EH (cell line): ENCODE data around the gene NHLH1.

Experiments used
- DNase-seq: peaks from one replicate; pipeline ENCODE4 v3.0.0-alpha.2; 2015; ENCODE audit warnings: low read depth

The NHLH1 gene

DNA sequence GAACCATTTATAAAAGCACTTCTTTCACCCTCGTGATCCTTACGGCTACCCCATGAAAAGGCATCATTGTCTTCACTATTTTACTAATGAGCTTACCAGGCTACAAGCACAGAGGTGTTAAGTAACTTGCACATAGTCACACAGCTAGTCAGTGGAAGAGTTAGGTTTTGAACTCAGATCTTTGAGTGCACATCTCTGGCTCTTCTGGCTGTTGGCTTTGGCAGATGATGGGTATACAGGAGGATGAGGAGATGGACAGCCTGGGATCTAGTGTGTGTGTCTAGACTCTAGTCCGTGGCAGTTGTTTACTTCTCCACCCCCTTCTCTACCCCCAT is 45.1 kb downstream of the NHLH1 start:
- DNase-seq, result no peak

DNA sequence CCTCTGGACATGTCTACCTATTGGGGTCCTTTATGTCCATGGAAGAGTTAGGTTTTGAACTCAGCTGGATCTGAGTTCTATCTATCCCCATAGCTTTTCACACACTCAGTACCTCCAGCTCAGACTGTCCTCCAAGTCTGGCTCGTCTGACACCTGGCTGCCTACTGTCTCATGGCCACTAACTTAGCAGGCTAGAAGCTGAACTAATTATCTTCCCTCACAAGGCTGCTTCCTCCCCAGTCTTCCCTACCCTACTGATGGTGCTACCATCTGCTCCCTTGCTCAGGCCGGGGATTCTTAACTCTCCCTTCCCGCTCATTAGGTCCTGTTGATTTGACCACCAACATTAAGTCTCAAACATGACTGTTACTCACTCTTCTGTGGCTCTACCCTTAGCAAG is 46.8 kb downstream of the NHLH1 start:
- DNase-seq, result no peak

DNA sequence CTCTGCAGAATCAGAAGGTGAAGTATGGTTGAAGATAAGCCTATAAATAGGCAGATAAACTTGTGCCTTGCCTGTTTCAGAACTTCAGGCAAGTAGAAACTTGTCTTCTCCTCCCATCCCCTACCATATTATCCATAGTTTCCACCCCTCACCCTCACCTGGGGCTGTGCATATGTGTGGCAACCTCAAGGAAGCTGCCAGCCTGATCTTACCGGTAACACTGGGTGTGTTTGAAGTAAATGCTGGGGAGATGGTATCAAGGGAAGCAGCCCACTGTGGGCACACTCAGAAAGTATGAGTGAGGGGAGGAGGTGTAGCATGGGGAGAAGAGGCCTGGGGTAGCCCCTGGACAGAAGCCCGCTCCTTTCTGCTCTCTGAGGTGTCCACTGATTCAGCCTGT is 48.0 kb downstream of the NHLH1 start:
- DNase-seq, result no peak

DNA sequence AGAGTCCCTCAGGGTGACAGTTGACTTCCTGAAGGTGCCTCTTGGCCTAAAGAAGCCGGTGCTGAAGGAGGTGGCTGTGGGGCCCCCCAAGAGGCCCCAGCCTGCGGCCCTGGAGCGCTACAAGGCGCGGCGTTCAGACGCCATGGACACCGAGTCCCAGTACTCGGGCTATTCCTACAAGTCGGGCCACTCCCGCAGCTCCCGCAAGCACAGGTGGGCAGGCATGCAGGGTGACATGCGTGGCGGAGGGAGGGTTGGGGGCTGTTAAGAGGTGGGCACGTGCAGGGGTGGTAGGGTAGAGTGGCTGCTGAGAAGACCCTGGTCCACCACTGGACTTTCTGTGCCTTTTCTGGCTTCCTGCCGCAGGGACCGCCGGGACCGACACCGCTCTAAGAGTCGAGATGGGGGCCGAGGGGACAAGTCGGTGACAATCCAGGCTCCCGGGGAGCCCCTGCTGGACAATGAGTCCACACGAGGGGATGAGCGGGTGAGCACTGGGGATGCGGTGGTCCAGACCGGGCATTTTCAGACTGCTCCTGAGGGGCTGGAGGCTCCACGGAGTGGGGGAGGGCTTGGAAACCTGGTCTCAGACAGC is 48.9 kb downstream of the NHLH1 start:
- DNase-seq, result no peak

DNA sequence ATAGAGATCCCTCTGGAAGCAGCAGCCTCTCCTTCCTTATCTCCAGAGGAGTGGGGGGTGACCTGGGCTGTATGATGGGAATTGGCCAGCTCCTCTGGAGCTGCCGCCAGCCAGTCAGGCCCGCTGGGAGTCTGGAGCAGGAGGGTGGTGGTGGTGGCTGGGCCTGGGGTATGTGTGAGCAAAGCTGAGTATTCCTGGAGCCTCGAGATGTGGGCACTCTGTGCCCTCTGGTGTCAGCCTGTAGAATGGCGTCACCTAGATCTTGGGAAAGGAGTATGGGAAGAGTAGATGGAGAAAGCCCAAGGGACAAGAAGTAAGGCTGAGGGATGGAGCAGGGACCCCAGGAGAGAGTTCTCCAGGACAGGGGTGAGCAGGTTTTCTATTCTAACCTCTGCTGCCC is 49.5 kb downstream of the NHLH1 start:
- DNase-seq, result peak; percentile 45

DNA sequence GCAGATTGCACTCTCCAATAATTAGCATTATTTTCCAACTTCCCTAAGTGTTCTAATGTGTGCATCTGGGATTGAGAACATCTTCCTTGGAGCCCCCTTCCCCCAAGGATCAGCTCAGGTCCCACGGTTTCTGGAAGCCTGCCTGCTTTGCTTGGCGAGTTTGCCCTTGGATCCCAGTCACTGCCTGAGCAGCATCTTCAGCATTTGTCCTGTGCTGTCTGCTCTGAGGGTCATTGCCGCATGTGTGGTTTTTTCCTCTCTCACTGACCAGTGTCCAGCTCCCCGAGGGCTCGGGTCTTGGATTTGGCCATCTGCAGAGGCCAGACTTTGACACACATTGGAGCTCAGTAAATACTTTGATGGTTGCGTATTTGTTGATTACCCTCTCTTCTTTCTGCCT is 51.6 kb downstream of the NHLH1 start:
- DNase-seq, result no peak

DNA sequence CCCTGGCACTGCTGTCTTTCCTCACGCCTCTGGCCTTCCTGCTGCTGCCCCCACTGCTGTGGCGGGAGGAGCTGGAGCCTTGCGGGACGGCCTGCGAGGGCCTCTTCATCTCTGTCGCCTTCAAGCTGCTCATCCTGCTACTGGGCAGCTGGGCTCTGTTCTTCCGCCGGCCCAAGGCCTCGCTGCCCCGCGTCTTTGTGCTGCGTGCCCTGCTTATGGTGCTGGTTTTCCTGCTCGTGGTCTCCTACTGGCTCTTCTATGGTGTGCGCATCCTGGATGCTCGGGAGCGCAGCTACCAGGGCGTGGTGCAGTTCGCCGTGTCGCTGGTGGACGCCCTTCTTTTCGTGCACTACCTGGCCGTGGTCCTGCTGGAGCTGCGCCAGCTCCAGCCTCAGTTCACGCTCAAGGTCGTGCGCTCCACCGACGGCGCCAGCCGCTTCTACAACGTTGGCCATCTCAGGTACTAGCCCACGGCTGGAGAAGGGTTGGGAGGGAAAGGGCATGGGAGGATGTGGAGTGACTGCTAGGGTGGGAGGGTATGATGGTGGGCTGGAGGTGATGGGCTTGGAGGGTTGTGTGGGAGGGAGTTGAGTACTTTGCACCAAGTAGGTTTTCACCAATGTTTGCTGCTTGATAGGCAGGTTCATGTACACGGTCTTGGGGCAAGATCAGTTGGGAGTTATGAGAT is 52.4 kb downstream of the NHLH1 start:
- no peak for DNase-seq

DNA sequence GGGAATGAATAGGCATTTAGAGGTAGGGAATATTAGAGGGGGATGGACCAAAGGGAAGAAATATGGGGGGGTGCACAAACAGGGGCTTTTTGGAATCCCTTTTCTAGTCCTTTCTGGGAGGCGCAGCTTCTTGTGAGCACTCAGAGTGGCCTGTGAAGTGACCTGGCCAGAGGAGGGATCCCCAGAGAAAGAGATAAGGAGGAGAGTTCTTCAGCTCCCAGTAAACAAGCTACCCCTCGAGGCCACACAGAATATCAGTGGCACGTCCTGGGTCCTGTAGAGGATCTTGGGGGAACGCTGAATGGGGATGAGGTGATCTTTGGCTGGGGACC is 52.9 kb downstream of the NHLH1 start:
- DNase-seq, result no peak

DNA sequence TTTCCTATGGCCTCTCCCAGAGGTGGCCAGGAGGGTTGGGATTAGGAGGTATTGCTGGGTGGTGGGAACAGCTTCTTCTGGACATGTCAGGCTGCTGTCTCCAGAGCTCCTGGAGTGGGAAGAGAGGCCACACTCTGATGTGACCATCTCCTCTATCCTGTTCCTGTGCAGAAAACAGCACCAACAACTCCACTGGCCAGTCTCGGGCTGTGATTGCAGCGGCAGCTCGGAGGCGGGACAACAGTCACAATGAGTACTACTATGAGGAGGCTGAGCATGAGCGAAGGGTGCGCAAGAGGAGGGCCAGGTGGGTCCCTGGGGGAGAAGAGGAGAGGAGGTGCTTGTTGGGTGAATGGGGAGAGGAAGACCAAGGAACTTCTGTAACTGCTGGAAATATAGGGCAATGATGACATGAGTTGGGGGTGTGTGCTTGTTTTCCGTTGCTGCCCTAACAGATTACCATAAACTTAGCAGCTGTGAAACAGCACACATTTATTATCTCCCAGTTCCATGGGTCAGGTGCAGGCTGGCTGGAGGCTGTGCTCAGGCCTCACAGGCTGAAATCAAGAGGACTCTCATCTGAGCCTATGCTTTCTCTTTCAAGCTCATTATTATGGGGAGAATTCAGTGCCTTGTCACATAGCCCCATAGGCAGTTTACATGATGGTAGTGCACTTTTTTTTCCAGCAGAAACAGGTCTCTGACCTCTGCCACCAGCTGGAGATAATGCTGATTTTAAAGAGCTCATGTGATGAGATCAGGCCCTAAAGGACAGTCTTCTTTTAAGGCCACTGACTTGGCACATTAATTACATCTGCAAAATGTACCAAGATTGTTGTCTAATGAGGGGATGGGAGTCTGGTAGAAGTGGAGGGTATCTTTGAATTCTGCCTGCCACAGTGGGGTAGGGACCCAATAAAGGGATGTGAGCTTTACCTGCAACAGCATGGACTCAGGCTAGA is 54.3 kb downstream of the NHLH1 start:
- no peak for DNase-seq

DNA sequence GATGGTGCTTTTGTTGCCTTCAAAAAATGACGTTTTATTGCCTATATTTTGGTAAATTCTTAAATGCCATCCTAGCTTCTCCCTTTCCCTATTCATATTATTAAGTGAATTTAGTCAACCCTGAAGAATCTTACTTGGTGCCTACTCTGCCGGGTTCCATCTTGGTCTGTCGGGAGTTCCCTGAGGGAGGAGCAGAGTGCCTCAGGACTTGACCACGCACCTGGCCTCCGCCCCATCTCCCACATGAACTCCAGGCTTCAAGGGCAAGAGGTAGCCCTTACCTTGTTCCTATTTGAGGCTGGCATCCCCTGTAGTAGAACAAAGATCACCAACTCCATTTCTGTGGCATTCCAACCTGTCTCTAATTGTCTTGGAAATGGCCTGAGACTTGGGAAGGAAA is 55.0 kb downstream of the NHLH1 start:
- DNase-seq, result no peak
